ENCODE measurements around the gene COTL1.
"Not testable (repeated sequence)": the region's sequence is repeated elsewhere in the genome, so short reads cannot be mapped to it uniquely, and the experiment has no call there.

The COTL1 gene

GRCh38 chr16:84629580-84629979 lies 11.7 kb upstream of the COTL1 start:
- H3K36me3 ChIP-seq = no peaks in the 10 kb centered on the region
- no peaks in the 10 kb centered on the region for H3K9me3 ChIP-seq
- H3K4me3 ChIP-seq (ENCODE audit: low read depth in 1 of 2, low read length in 1 of 2) = no peak overlapping the region
- TF ChIP-seq CTCF (IDR thresholded peaks at IDR 0.05) = no peak
- H3K27me3 ChIP-seq = no peaks in the 10 kb centered on the region
- peaks cover 19 to 21% of the 10 kb centered on the region in 2 experiments for H3K4me1 ChIP-seq (ENCODE audit: control insufficient read depth in 1 of 2, insufficient read depth in 1 of 2, low read depth in 1 of 2, low read length in 1 of 2)
- H3K27ac ChIP-seq = no peak overlapping the region

GRCh38 chr16:84628226-84628731 lies 10.4 kb upstream of the COTL1 start:
- no peaks in the 10 kb centered on the region for H3K36me3 ChIP-seq
- H3K9me3 ChIP-seq = no peaks in the 10 kb centered on the region
- no peak overlapping the region for H3K27ac ChIP-seq
- peaks cover 19 to 21% of the 10 kb centered on the region in 2 experiments for H3K4me1 ChIP-seq (ENCODE audit: control insufficient read depth in 1 of 2, insufficient read depth in 1 of 2, low read depth in 1 of 2, low read length in 1 of 2)
- no peaks in the 10 kb centered on the region for H3K27me3 ChIP-seq
- no peak for TF ChIP-seq CTCF (IDR thresholded peaks at IDR 0.05)
- H3K4me3 ChIP-seq (ENCODE audit: low read depth in 1 of 2, low read length in 1 of 2) = no peak overlapping the region

GRCh38 chr16:84625556-84625955 lies 7.7 kb upstream of the COTL1 start:
- Histone ChIP-seq H3K4me1 (ENCODE audit: control insufficient read depth in 1 of 2, insufficient read depth in 1 of 2, low read depth in 1 of 2, low read length in 1 of 2) (peaks cover 4 to 12% of the 10 kb centered on the region in 2 experiments), H3K36me3 (no peaks in the 10 kb centered on the region), H3K9me3 (no peaks in the 10 kb centered on the region), H3K4me3 (ENCODE audit: low read depth in 1 of 2, low read length in 1 of 2) (no peak overlapping the region), H3K27me3 (no peaks in the 10 kb centered on the region), H3K27ac (no peak overlapping the region)
- TF ChIP-seq CTCF (IDR thresholded peaks at IDR 0.05) = no peak

- H3K27ac ChIP-seq = peak overlapping the region; percentile 32
- H3K27me3 ChIP-seq; H3K9me3 ChIP-seq; H3K4me3 ChIP-seq (ENCODE audit: low read depth in 1 of 2, low read length in 1 of 2); H3K36me3 ChIP-seq: not testable (repeated sequence)
- H3K4me1 ChIP-seq (ENCODE audit: control insufficient read depth in 1 of 2, insufficient read depth in 1 of 2, low read depth in 1 of 2, low read length in 1 of 2) = peaks cover 20 to 27% of the 10 kb centered on the region in 2 experiments
These were observed 3.0 kb upstream of the COTL1 start for GRCh38 chr16:84620913-84621312.

- Histone ChIP-seq H3K9me3 (no peaks in the 10 kb centered on the region), H3K36me3 (peaks cover 28% of the 10 kb centered on the region), H3K4me1 (ENCODE audit: control insufficient read depth in 1 of 2, insufficient read depth in 1 of 2, low read depth in 1 of 2, low read length in 1 of 2) (peaks cover 41 to 48% of the 10 kb centered on the region in 2 experiments), H3K27me3 (no peaks in the 10 kb centered on the region), H3K4me3 (ENCODE audit: low read depth in 1 of 2, low read length in 1 of 2) (peak overlapping the region in 1 of 2 experiments; percentile 96), H3K27ac (peak overlapping the region; percentile 98)
- peak; percentile 25 for TF ChIP-seq CTCF (IDR thresholded peaks at IDR 0.05)
These were observed 943 bp upstream of the COTL1 start for GRCh38 chr16:84618581-84619460.
